SIG-M5 (cell line): ENCODE results near the gene UCP3.

Experiments used
- DNase-seq: peaks from one replicate; lab custom pipeline; 2025; lab: John Stamatoyannopoulos, UW

UCP3 gene

DNA sequence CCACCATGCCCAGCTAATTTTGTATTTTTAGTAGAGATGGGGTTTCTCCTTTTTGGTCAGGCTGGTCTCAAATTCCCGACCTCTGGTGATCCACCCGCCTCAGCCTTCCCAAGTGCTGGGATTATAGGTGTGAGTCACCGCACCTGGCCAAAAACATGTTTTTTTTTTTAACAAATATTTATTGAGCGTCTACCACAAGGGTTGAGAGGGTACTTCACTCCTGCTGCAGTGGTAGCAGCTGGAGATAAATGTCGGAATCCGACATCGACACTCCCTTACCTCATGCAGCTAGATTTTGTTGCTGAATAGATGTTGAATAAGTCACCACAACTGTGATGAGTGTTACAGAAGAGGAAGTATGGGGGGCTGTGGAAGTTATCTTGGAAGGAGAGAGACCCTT, 57.1 kb downstream of the UCP3 start:
- no peak for DNase-seq

DNA sequence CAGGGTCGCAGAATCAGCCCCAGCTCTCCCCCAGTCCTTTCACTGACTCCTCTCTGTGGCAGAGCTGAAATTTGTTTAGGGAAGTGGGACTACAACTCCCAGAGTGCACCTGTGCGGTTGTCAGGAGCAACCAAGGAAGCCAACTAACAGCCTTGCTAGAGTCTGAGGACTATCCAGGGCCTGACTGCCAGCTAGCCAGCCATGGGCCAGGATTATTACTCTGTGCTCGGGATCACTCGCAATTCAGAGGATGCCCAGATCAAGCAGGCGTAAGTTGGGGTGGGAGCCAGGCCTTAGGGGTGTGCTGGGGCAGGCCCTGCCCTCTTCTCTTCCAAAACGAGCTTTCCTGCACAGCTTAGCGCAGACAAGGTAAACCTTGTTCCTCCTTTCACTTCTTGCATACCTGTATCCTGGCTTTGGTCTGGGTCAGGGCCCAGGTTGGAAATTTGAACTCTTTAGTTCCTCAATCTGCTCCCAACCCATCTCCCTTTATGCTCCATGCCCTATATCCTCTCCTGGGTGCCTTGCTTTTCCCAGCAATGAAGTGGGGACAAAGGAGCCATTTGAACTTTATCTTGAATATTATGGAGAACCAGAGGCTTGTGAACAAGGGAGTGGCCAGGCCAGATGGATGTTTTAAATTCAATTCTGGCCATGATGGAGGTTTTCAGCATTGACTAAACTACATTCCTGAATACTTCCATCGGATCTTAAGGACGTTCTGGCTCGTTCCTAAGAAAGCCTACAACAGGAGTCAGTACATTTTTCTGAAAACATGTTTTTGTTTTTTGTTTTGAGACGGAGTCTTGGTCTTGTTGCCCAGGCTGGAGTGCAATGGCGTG, 57.8 kb downstream of the UCP3 start, which contains the start of gene DNAJB13:
TSS of gene DNAJB13 (plus strand) at position 158 of the 842 bp plus-strand sequence. CDS start at position 202, 44 bp downstream.
- no peak for DNase-seq
